Progenitor cell of endocrine pancreas (in vitro differentiated cells): ENCODE results near the gene APH1A. TPM values are rescaled to one million over a fixed set of nuclear protein-coding genes. Genes with fewer than 3 reads are reported as not detected.
"Not testable (repeated sequence)": the region's sequence is repeated elsewhere in the genome, so short reads cannot be mapped to it uniquely, and the experiment has no call there.

Experiments
- DNase-seq: peaks from one replicate; pipeline ENCODE4 v3.0.0; 2021; ENCODE audit warnings: low spot score; ENCODE audit not compliant: unreplicated experiment
- H3K27ac Mint-ChIP-seq: 2 replicates; pipeline ENCODE4 v1.8.0; 2021; ENCODE audit warnings: mild to moderate bottlenecking, moderate library complexity, mixed read lengths
- H3K27me3 Mint-ChIP-seq: 2 replicates; pipeline ENCODE4 v1.8.0; 2021; ENCODE audit warnings: mixed read lengths
- H3K36me3 Mint-ChIP-seq: 2 replicates; pipeline ENCODE4 v1.8.0; 2022; ENCODE audit warnings: mixed read lengths; ENCODE audit not compliant: insufficient read depth
- H3K4me1 Mint-ChIP-seq: 2 replicates; pipeline ENCODE4 v1.8.0; 2021; ENCODE audit warnings: low read depth, mixed read lengths
- H3K4me3 Mint-ChIP-seq: 2 replicates; pipeline ENCODE4 v1.8.0; 2021; ENCODE audit warnings: low read depth, mild to moderate bottlenecking, moderate library complexity, mixed read lengths
- H3K9me3 Mint-ChIP-seq: 2 replicates; pipeline ENCODE4 v1.8.0; 2021; ENCODE audit warnings: low read depth, mixed read lengths
- long read RNA-seq: library from polyadenylated mRNA; unstranded; transcript quantifications from one replicate; pipeline ENCODE4 v2.0.0, GENCODE V29; 2020
- total RNA-seq: library from RNA; stranded (reverse); gene quantifications from 2 replicates; pipeline ENCODE4 v1.2.1, GENCODE V29; 2021
- TF ChIP-seq, protein P1 (sequence below): fragments of 200-600 bp; sonication (generic); IDR thresholded peaks from one replicate; pipeline ENCODE4 v1.5.0; 2021; ENCODE audit warnings: antibody characterized with exemption, mild to moderate bottlenecking; ENCODE audit not compliant: unreplicated experiment

Gene APH1A
- total RNA-seq: 129 and 136 TPM in 2 replicates
- long read RNA-seq, partial matches to known transcripts: 0 of 5 reads
- long read RNA-seq, other reads (novel, unspliced or antisense): 0 of 5 reads

DNA sequence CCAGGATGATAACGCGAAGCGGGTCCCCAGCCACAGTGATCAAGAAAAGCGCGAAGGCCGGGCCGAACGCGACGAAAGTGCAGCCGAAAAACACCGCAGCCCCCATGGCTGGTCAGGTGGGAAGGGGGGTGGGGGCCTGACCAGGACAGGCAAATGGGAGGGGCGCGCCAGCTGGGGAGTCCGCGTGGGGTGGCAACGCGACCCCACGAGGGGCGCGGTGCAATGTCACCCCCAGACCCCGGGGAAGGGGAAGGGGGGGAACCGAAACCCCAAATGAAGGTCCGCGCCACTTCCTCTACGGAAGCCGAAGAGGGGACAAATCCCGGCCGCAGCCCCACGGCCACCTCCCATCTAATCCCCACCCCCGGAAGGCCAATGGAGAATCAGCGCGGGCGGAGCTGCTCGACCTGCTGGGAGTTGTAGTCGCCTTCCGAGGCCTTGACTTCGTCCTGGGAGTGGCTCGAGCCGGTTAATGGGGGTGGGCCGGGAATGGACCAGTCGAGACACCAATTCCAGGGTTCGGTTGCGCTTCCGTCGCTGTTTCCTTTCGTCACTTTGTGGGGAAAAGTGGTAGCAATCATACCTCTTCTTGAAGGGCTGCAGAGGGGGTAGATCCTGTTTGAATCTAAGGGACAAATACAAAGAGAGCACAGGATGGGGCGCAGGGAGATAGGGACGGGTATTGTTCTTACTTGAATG lies at the start of gene APH1A:
APH1A (minus strand) TSS at position 312 of the 699 bp plus-strand sequence; CDS start at position 106, 206 bp downstream.
- H3K27me3 Mint-ChIP-seq: no peaks in the 10 kb centered on the region

DNA sequence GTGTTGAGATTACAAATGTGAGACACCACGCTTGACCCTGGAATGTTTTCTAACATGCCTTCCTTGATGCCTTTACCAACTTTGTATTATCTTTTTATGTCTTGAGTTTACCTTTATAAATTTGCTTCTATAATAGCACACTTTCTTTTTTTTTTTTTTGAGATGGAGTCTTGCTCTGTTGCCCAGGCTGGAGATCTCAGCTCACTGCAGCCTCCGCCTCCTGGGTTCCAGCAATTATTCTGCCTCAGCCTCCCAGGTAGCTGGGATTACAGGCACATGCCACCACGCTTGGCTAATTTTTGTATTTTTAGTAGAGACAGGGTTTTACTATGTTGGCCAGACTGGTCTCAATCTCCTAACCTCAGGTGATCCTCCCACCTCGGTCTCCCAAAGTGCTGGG lies 45.9 kb upstream of the APH1A start:
- not testable (repeated sequence) for H3K4me3 Mint-ChIP-seq, H3K4me1 Mint-ChIP-seq, H3K36me3 Mint-ChIP-seq, H3K27ac Mint-ChIP-seq, DNase-seq, H3K27me3 Mint-ChIP-seq, H3K9me3 Mint-ChIP-seq

More for the DNA sequence above, at the start of gene APH1A:
- Mint-ChIP-seq H3K4me1 (peaks cover 26% of the 10 kb centered on the region), H3K27ac (peak within 1 kb of the TSS; percentile 98), H3K4me3 (peak within 1 kb of the TSS; percentile 99), H3K36me3 (peaks cover 6% of the 10 kb centered on the region), H3K9me3 (no peaks in the 10 kb centered on the region)
- peak; percentile 87 for DNase-seq
- TF ChIP-seq, protein P1, sequence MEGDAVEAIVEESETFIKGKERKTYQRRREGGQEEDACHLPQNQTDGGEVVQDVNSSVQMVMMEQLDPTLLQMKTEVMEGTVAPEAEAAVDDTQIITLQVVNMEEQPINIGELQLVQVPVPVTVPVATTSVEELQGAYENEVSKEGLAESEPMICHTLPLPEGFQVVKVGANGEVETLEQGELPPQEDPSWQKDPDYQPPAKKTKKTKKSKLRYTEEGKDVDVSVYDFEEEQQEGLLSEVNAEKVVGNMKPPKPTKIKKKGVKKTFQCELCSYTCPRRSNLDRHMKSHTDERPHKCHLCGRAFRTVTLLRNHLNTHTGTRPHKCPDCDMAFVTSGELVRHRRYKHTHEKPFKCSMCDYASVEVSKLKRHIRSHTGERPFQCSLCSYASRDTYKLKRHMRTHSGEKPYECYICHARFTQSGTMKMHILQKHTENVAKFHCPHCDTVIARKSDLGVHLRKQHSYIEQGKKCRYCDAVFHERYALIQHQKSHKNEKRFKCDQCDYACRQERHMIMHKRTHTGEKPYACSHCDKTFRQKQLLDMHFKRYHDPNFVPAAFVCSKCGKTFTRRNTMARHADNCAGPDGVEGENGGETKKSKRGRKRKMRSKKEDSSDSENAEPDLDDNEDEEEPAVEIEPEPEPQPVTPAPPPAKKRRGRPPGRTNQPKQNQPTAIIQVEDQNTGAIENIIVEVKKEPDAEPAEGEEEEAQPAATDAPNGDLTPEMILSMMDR: no peak

DNA sequence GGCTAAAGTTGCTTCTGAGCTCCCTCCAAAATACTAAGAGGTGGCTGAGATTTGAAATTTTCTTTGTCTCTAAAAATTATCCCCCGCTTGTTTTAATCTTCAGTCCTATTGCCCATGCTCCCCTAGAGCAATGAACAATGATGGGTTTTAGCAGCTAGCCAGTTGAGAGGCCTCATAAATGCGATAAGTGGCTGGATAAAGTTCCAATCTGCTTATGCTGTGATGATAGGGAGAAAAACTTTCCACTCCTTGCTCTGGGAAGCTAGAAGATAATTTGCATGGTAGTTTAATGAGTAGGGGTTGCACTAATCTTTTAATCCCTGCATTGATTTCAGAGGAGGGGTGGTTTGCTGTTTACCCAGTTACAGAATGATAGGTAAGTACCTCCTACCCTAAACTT lies 42.9 kb upstream of the APH1A start:
- TF ChIP-seq, protein P1: no peak
- H3K27me3 Mint-ChIP-seq: peaks cover 9% of the 10 kb centered on the region
- no peak overlapping the region for H3K4me3 Mint-ChIP-seq
- H3K36me3 Mint-ChIP-seq: peaks cover 8% of the 10 kb centered on the region
- no peak for DNase-seq
- no peak overlapping the region for H3K27ac Mint-ChIP-seq
- no peaks in the 10 kb centered on the region for H3K9me3 Mint-ChIP-seq
- H3K4me1 Mint-ChIP-seq: no peaks in the 10 kb centered on the region

DNA sequence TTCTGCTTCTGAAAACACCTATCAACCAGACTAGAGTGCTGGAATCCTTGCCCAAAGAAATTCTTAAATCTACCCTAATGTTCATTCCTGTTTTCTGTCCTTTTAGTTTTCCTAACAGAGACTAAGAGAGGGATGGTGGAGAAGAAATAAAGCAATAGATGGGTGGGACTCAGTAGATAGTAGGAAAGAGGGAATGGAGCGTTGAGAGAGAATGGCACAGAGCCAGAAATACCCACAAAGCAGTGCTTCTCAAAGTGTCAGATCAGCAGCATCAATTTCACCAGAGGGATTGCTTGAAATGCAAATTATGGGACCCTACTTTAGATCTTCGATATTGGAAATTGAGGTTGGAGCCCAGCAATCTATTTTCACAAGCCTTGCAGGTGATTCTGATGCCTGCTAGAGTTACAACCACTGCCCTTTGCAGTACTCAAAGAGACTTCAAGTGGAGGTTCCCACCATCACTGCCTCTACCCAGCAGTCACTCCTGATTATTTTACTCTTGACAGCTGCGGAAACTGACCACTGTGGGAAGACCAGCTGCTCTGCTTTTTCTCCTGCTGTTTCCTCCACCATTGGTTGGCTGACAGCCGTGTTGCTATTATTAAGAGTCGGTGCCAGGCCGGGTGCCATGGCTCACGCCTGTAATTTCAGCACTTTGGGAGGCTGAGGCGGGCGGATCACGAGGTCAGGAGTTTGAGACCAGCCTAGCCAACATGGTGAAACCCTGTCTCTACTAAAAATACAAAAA lies 41.1 kb upstream of the APH1A start:
- Mint-ChIP-seq H3K27me3 (peaks cover 6% of the 10 kb centered on the region), H3K4me3 (no peak overlapping the region), H3K27ac (no peak overlapping the region), H3K4me1 (no peaks in the 10 kb centered on the region), H3K9me3 (no peaks in the 10 kb centered on the region), H3K36me3 (peaks cover 10% of the 10 kb centered on the region)
- TF ChIP-seq, protein P1: no peak
- no peak for DNase-seq

DNA sequence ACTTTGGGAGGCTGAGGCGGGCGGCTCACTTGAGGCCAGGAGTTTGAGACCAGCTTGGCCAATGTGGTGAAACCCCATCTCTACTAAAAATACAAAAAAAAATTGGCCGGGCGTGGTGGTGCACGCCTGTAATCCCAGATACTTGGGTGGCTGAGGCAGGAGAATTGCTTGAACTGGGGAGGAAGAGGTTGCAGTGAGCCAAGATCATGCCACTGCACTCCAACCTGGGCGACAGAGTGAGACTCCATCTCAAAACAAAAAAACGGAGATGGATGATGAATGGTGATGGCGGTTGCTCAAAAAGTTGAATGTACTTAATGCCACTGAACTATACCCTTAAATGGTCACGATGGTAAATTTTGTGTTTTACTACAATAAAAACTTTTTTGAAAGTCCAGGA lies 39.8 kb upstream of the APH1A start:
- peaks cover 10% of the 10 kb centered on the region for H3K36me3 Mint-ChIP-seq

DNA sequence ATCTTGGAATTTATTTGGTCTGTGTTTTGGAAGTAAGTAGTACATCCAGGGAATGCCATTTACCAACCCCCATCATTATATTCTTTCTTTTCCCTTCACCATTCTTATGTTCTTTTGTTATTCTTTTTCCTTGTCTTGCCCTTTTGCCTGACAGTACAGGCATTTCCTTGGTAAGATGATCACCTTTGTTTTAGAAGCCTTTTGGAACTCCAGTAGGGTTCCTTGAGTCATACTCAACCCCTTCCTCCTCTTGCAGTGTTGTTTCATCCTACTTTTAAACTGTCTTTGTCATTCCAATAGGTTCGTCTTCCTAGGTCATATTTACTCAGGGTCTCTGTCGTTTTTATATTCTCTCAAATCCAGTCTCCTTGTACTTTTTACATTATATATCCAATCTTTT lies 34.1 kb upstream of the APH1A start:
- H3K36me3 Mint-ChIP-seq: peaks cover 15% of the 10 kb centered on the region
- H3K4me1 Mint-ChIP-seq: no peaks in the 10 kb centered on the region
- H3K9me3 Mint-ChIP-seq: no peaks in the 10 kb centered on the region
- no peak overlapping the region for H3K4me3 Mint-ChIP-seq
- no peaks in the 10 kb centered on the region for H3K27me3 Mint-ChIP-seq
- no peak overlapping the region for H3K27ac Mint-ChIP-seq
- TF ChIP-seq, protein P1: no peak
- DNase-seq: no peak

More for the DNA sequence above, 39.8 kb upstream of the APH1A start:
- not testable (repeated sequence) for H3K27ac Mint-ChIP-seq, H3K4me3 Mint-ChIP-seq, H3K9me3 Mint-ChIP-seq, H3K27me3 Mint-ChIP-seq, H3K4me1 Mint-ChIP-seq, DNase-seq
